PC-3 (cell line): ENCODE results near the gene ADGRG1. TPM values are rescaled to one million over a fixed set of nuclear protein-coding genes. Genes with fewer than 3 reads are reported as not detected.

ENCODE experiments used
- ATAC-seq: fragments of 200-7000 bp; cut with Tn5 transposase; 2 replicates; pipeline ENCODE4 v1.9.1; 2020; ENCODE audit warnings: mild to moderate bottlenecking, moderate library complexity
- BruUV-seq: library from RNA; stranded (reverse); fragments of 400-500 nt; replicated peaks from 2 replicates; lab custom pipeline; 2021; lab: Mats Ljungman, UMichigan
- CTCF ChIA-PET: fragments of 300-600 bp; sonication (Branson Sonifier 250); formaldehyde crosslinking; loops from one replicate; lab custom pipeline; 2022; ENCODE audit warnings: antibody characterized with exemption; lab: Charles Lee
- POLR2A ChIA-PET: fragments of 300-600 bp; sonication (Branson Sonifier 250); formaldehyde crosslinking; loops from one replicate; lab custom pipeline; 2022; ENCODE audit warnings: antibody characterized with exemption; ENCODE audit not compliant: unreplicated experiment; lab: Charles Lee
- DNase-seq: peaks from one replicate; pipeline ENCODE4 v3.0.0-alpha.2; 2015
- H2AFZ ChIP-seq: fragments of 300-600 bp; sonication (generic); 2 replicates; pipeline ENCODE4 v1.6.0; 2016; ENCODE audit warnings: antibody characterized with exemption, low read length
- H3F3A ChIP-seq: fragments of 300-600 bp; sonication (generic); one replicate; pipeline ENCODE4 v1.6.0; 2017; ENCODE audit warnings: antibody characterized with exemption, low read length, control low read depth, mild to moderate bottlenecking; ENCODE audit not compliant: unreplicated experiment
- H3K27ac ChIP-seq: fragments of 300-600 bp; sonication (generic); 2 replicates; pipeline ENCODE4 v1.5.1; 2016; ENCODE audit warnings: mild to moderate bottlenecking, low read length
- H3K27me3 ChIP-seq: fragments of 300-600 bp; sonication (generic); 2 replicates; pipeline ENCODE4 v1.6.1; 2016; ENCODE audit warnings: low read length, mixed read lengths
- H3K36me3 ChIP-seq: fragments of 300-600 bp; sonication (generic); 2 replicates; pipeline ENCODE4 v1.6.1; 2016; ENCODE audit warnings: low read depth, mixed run types, low read length, mixed read lengths
- H3K4me1 ChIP-seq: fragments of 300-600 bp; sonication (generic); 2 replicates; pipeline ENCODE4 v1.5.1; 2016; ENCODE audit warnings: low read length; ENCODE audit not compliant: insufficient read depth
- H3K4me2 ChIP-seq: fragments of 300-600 bp; sonication (generic); 2 replicates; pipeline ENCODE4 v1.6.0; 2016; ENCODE audit warnings: low read length
- H3K4me3 ChIP-seq: fragments of 300-600 bp; sonication (generic); 2 replicates; pipeline ENCODE4 v1.5.1; 2016; ENCODE audit warnings: mild to moderate bottlenecking, low read length, mixed read lengths
- H3K79me2 ChIP-seq: fragments of 300-600 bp; sonication (generic); 2 replicates; pipeline ENCODE4 v1.6.1; 2017; ENCODE audit warnings: low read length, mixed read lengths
- H3K9ac ChIP-seq: fragments of 300-600 bp; sonication (generic); 2 replicates; pipeline ENCODE4 v1.6.0; 2016; ENCODE audit warnings: mild to moderate bottlenecking, low read length
- H3K9me2 ChIP-seq: fragments of 300-600 bp; sonication (generic); replicated peaks from 2 replicates; pipeline ENCODE4 v1.6.1; 2016; ENCODE audit warnings: mixed run types, low read length, mixed read lengths
- H3K9me3 ChIP-seq: fragments of 300-600 bp; sonication (generic); 2 replicates; pipeline ENCODE4 v1.6.1; 2016; ENCODE audit warnings: low read length, mixed read lengths
- H4K20me1 ChIP-seq: fragments of 300-600 bp; sonication (generic); 2 replicates; pipeline ENCODE4 v1.6.1; 2016; ENCODE audit warnings: low read length, mixed read lengths
- EZH2 ChIP-seq: fragments of 300-600 bp; sonication (generic); IDR thresholded peaks from one replicate; pipeline ENCODE4 v1.6.1; 2017; ENCODE audit warnings: antibody characterized with exemption, mild to moderate bottlenecking, low read length; ENCODE audit not compliant: unreplicated experiment
- EZH2phosphoT487 ChIP-seq: fragments of 300-600 bp; sonication (generic); IDR thresholded peaks from 2 replicates; pipeline ENCODE4 v1.6.1; 2018; ENCODE audit warnings: mild to moderate bottlenecking, antibody characterized with exemption, low read length, borderline replicate concordance
- intact Hi-C: fragments of 100-400 bp; cut with micrococcal nuclease; formaldehyde crosslinking; loops from 2 replicates; pipeline ENCODE4 v1.9.0; 2023
- total RNA-seq: library from RNA; depleted of rRNA; stranded (reverse); fragments of >200 nt; gene quantifications from 2 replicates; pipeline ENCODE4 v1.2.3, GENCODE V29; 2014
- TF ChIP-seq, protein P1 (sequence below): fragments of 300-600 bp; sonication (generic); conservative IDR thresholded peaks from 2 replicates; pipeline ENCODE4 v1.5.1; 2017; ENCODE audit warnings: antibody characterized with exemption, low read depth, mild to moderate bottlenecking, low read length

Gene ADGRG1
- total RNA-seq, 1 experiment from 2014 or later: 33.7 TPM

- Histone ChIP-seq H3K4me1 (peaks cover 16% of the 10 kb centered on the region), H3K27me3 (no peaks in the 10 kb centered on the region), H3F3A (no peaks in the 10 kb centered on the region), H3K9me3 (no peaks in the 10 kb centered on the region), H3K4me3 (no peak overlapping the region), H3K27ac (no peak overlapping the region), H3K9ac (no peak overlapping the region), H3K79me2 (no peaks in the 10 kb centered on the region), H3K36me3 (no peaks in the 10 kb centered on the region), H3K9me2 (no peaks in the 10 kb centered on the region), H3K4me2 (no peak overlapping the region), H4K20me1 (no peaks in the 10 kb centered on the region), H2AFZ (no peak overlapping the region)
- DNase-seq: no peak
- intact Hi-C loops: no loop called here
- no TSS peak for BruUV-seq
- CTCF ChIA-PET: no interaction called here
- POLR2A ChIA-PET: no interaction called here
- TF ChIP-seq, protein P1, sequence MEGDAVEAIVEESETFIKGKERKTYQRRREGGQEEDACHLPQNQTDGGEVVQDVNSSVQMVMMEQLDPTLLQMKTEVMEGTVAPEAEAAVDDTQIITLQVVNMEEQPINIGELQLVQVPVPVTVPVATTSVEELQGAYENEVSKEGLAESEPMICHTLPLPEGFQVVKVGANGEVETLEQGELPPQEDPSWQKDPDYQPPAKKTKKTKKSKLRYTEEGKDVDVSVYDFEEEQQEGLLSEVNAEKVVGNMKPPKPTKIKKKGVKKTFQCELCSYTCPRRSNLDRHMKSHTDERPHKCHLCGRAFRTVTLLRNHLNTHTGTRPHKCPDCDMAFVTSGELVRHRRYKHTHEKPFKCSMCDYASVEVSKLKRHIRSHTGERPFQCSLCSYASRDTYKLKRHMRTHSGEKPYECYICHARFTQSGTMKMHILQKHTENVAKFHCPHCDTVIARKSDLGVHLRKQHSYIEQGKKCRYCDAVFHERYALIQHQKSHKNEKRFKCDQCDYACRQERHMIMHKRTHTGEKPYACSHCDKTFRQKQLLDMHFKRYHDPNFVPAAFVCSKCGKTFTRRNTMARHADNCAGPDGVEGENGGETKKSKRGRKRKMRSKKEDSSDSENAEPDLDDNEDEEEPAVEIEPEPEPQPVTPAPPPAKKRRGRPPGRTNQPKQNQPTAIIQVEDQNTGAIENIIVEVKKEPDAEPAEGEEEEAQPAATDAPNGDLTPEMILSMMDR: no peak
- no peak for TF ChIP-seq EZH2
- TF ChIP-seq EZH2phosphoT487: no peak
- ATAC-seq: no peak
Observed at GRCh38 chr16:57608462-57609113, 19.8 kb upstream of the ADGRG1 start.

DNA sequence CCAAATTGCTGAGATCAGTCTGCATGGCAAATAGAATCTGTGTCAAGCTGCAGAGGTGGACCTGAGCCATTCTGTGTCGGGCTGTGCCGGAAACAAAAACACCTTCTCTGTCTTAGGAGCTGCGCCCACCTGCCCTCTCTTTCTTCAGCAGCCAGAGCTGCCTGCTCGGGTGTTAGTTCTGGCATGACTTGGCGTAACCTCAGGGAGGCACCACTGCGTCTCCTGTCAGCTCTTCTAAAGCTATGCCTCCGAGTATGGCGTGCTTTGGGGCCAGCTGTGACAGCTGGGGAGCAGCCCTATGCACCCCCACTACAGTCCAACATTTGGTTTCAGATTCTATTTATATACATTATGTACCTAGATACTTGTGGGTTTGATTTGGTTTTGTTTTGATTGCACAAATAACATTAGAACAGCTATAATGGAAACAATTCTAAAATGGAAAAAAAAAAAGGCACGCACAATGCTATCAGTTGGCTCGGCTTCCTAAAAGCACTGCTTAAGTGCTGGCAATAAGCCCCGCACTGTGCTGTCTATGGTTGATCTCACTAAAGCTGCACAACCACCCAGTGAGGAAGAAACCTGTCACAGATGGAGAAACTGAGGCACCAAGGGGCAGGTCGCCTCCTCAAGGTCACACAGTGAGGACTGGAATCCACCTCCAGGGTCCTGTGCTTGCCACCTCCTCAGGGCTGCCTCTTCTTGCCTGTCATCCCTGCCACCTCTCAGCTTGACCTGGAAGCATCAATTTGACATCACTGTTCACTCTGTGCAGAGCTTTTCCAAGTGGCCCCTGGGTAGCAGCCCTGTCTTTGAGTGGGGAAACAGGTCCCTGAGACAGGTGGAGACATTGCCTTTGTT, 18.7 kb upstream of the ADGRG1 start:
- Histone ChIP-seq H4K20me1 (no peaks in the 10 kb centered on the region), H3K4me3 (no peak overlapping the region), H3K79me2 (no peaks in the 10 kb centered on the region), H3K36me3 (no peaks in the 10 kb centered on the region), H3K9me2 (no peaks in the 10 kb centered on the region), H3K9me3 (no peaks in the 10 kb centered on the region), H3K4me2 (no peak overlapping the region), H3K9ac (peak overlapping the region; percentile 55; the same call in 1 of the 2 replicates), H3K27ac (peak overlapping the region; percentile 94; the same call in 1 of the 2 replicates), H3K27me3 (no peaks in the 10 kb centered on the region), H3K4me1 (peaks cover 16% of the 10 kb centered on the region), H2AFZ (no peak overlapping the region), H3F3A (no peaks in the 10 kb centered on the region)
- no peak for DNase-seq
- no TSS peak for BruUV-seq
- ChIA-PET POLR2A (no interaction called here), CTCF (no interaction called here)
- TF ChIP-seq EZH2phosphoT487 (no peak), EZH2 (no peak)
- TF ChIP-seq, protein P1: no peak
- intact Hi-C loops: no loop called here
- ATAC-seq: no peak
